Breast epithelium (tissue), 4 donors: ENCODE measurements around the gene HSPB8. TPM values are rescaled to one million over a fixed set of nuclear protein-coding genes. Genes with fewer than 3 reads are reported as not detected.

Experiments used
- DNase-seq, 2 donors: peaks; one replicate each; pipeline ENCODE4 v3.0.0-alpha.2; 2019; ENCODE audit warnings: low spot score in 2 of 2
- H3K27ac ChIP-seq, 2 donors: fragments of 200-600 bp; sonication (generic) in 1 of 2; one replicate each; pipeline ENCODE4 v1.5.1; 2016 to 2019; ENCODE audit warnings: mild to moderate bottlenecking in 1 of 2
- H3K27me3 ChIP-seq, 2 donors: fragments of 200-600 bp; sonication (generic) in 1 of 2; one replicate each; pipeline versions ENCODE4 v1.5.1 to v1.6.0; 2017 to 2019; ENCODE audit warnings: control low read depth in 1 of 2, mild to moderate bottlenecking in 1 of 2
- H3K36me3 ChIP-seq: fragments of 200-600 bp; one replicate; pipeline ENCODE4 v1.5.1; 2019
- H3K4me1 ChIP-seq, 2 donors: fragments of 200-600 bp; sonication (generic); one replicate each; pipeline ENCODE4 v1.5.1; 2016 to 2019; ENCODE audit warnings: control low read depth in 1 of 2
- H3K4me3 ChIP-seq, 3 donors: fragments of 200-600 bp; sonication (generic); 1 replicate in 2 of 3; 2 replicates in 1 of 3; pipeline ENCODE4 v1.5.1; 2016 to 2019; ENCODE audit warnings: mild to moderate bottlenecking in 3 of 3, moderate library complexity in 2 of 3
- H3K9me3 ChIP-seq, 2 donors: fragments of 200-600 bp; sonication (generic) in 1 of 2; one replicate each; pipeline ENCODE4 v1.5.1; 2016 to 2019; ENCODE audit warnings: control low read depth in 1 of 2
- CTCF ChIP-seq, 3 donors: fragments of 450-650 bp; IDR thresholded peaks; one replicate each; pipeline ENCODE4 v1.5.1; 2016 to 2017; ENCODE audit warnings: antibody characterized with exemption in 3 of 3, mild to moderate bottlenecking in 3 of 3, moderate library complexity in 3 of 3
- POLR2A ChIP-seq: fragments of 450-650 bp; IDR thresholded peaks from one replicate; pipeline ENCODE4 v1.6.1; 2016; ENCODE audit warnings: antibody characterized with exemption, mild to moderate bottlenecking, moderate library complexity
- POLR2AphosphoS5 ChIP-seq, 3 donors: sonication (generic); formaldehyde crosslinking; IDR thresholded peaks; one replicate each; pipeline ENCODE4 v1.6.1; 2017; ENCODE audit warnings: antibody characterized with exemption in 3 of 3
- intact Hi-C: fragments of 100-400 bp; cut with DNase I; formaldehyde crosslinking; loops from one replicate; pipeline ENCODE4 v1.15.1; 2023; ENCODE audit warnings: low total_unique reads
- total RNA-seq, 3 donors: library from RNA; depleted of rRNA; stranded (reverse); fragments of >200 nt; gene quantifications; one replicate each; pipeline ENCODE4 v1.1.0, GENCODE V29; 2016

The HSPB8 gene
- total RNA-seq, 3 donors from 2014 or later = 19.3 to 44.5 (median 32.8) TPM

GRCh38 chr12:119241049-119241448 is 62.3 kb downstream of the HSPB8 start:
- Histone ChIP-seq H3K4me1 (no peaks in the 10 kb centered on the region), H3K27ac (no peak overlapping the region), H3K9me3 (peaks cover 0 to 4% of the 10 kb centered on the region in 2 donors), H3K27me3 (no peaks in the 10 kb centered on the region), H3K4me3 (no peak overlapping the region), H3K36me3 (no peaks in the 10 kb centered on the region)
- DNase-seq = no peak
- TF ChIP-seq POLR2A = no peak
- no peak for TF ChIP-seq POLR2AphosphoS5 (IDR thresholded peaks at IDR 0.05)
- no peak for TF ChIP-seq CTCF (IDR thresholded peaks at IDR 0.05)
- intact Hi-C loops = no loop called here

GRCh38 chr12:119241580-119242169 is 62.9 kb downstream of the HSPB8 start:
- no peak for DNase-seq
- H3K4me1 ChIP-seq = no peaks in the 10 kb centered on the region
- no peak overlapping the region for H3K27ac ChIP-seq
- TF ChIP-seq POLR2AphosphoS5 (IDR thresholded peaks at IDR 0.05) (no peak), CTCF (IDR thresholded peaks at IDR 0.05) (no peak), POLR2A (no peak)
- no peaks in the 10 kb centered on the region for H3K36me3 ChIP-seq
- no peaks in the 10 kb centered on the region for H3K27me3 ChIP-seq
- no peak overlapping the region for H3K4me3 ChIP-seq
- peaks cover 0 to 4% of the 10 kb centered on the region in 2 donors for H3K9me3 ChIP-seq
- intact Hi-C loops = no loop called here

Other genes with a start within 250 kb of the HSPB8 start
- not detected for gene SRRM4, start 197.4 kb upstream of the HSPB8 start, total RNA-seq
- not detected for gene CCDC60, start 155.8 kb downstream of the HSPB8 start, total RNA-seq